Liver (tissue), 9 donors: ENCODE results near the gene PLD6. TPM values are rescaled to one million over a fixed set of nuclear protein-coding genes. Genes with fewer than 3 reads are reported as not detected.

Experiments
- DNase-seq: peaks from one replicate; pipeline ENCODE4 v3.0.0-alpha.2; 2017; ENCODE audit warnings: low spot score
- H3K27ac ChIP-seq, 2 donors: one replicate each; pipeline ENCODE4 v1.7.0; 2013; ENCODE audit warnings: inconsistent platforms in 2 of 2, low read length in 2 of 2, control low read depth in 1 of 2, low read depth in 1 of 2, mild to moderate bottlenecking in 1 of 2
- H3K27me3 ChIP-seq, 4 donors: one replicate each; pipeline versions ENCODE4 v1.6.1 to v1.7.0; 2013; ENCODE audit warnings: low read length in 3 of 4, inconsistent platforms in 1 of 4, mild to moderate bottlenecking in 1 of 4, moderate library complexity in 1 of 4; ENCODE audit not compliant: control insufficient read depth in 4 of 4, insufficient read depth in 4 of 4
- H3K36me3 ChIP-seq, 4 donors: one replicate each; pipeline versions ENCODE4 v1.6.1 to v1.7.0; 2013; ENCODE audit warnings: low read length in 3 of 4, mild to moderate bottlenecking in 3 of 4, low read depth in 1 of 4, moderate library complexity in 1 of 4; ENCODE audit not compliant: control insufficient read depth in 4 of 4, insufficient read depth in 3 of 4
- H3K4me1 ChIP-seq, 4 donors: one replicate each; pipeline versions ENCODE4 v1.6.1 to v1.7.0; 2013; ENCODE audit warnings: low read length in 3 of 4, mild to moderate bottlenecking in 3 of 4, moderate library complexity in 1 of 4; ENCODE audit not compliant: control insufficient read depth in 4 of 4, insufficient read depth in 4 of 4
- H3K4me3 ChIP-seq, 3 donors: one replicate each; pipeline versions ENCODE4 v1.6.1 to v1.7.0; 2013; ENCODE audit warnings: low read length in 3 of 3, control low read depth in 1 of 3, low read depth in 1 of 3, mild to moderate bottlenecking in 1 of 3
- H3K9ac ChIP-seq, 2 donors: one replicate each; pipeline ENCODE4 v1.7.0; 2013; ENCODE audit warnings: low read length in 2 of 2, mild to moderate bottlenecking in 2 of 2, moderate library complexity in 2 of 2, control low read depth in 1 of 2, low read depth in 1 of 2
- H3K9me3 ChIP-seq, 4 donors: one replicate each; pipeline versions ENCODE4 v1.6.1 to v1.7.0; 2013; ENCODE audit warnings: low read length in 3 of 4; ENCODE audit not compliant: control insufficient read depth in 4 of 4
- EGR1 ChIP-seq, 2 donors: IDR thresholded peaks; 2 replicates each; pipeline ENCODE4 v1.6.1; 2016 to 2018; ENCODE audit warnings: antibody characterized with exemption in 2 of 2, low read depth in 2 of 2
- FOXA1 ChIP-seq: IDR thresholded peaks from 2 replicates; pipeline ENCODE4 v1.6.1; 2016; ENCODE audit warnings: antibody characterized with exemption
- HNF4A ChIP-seq, 2 donors: conservative IDR thresholded peaks; 2 replicates each; pipeline ENCODE4 v1.6.1; 2016; ENCODE audit warnings: antibody characterized with exemption in 2 of 2, mild to moderate bottlenecking in 2 of 2
- HNF4G ChIP-seq: IDR thresholded peaks from 2 replicates; pipeline ENCODE4 v1.6.1; 2016; ENCODE audit warnings: antibody characterized with exemption
- JUND ChIP-seq, 2 donors: IDR thresholded peaks; 2 replicates each; pipeline ENCODE4 v1.6.1; 2016; ENCODE audit warnings: antibody characterized with exemption in 2 of 2
- NR2F2 ChIP-seq: IDR thresholded peaks from 2 replicates; pipeline ENCODE4 v1.6.1; 2016; ENCODE audit warnings: antibody characterized with exemption
- RAD21 ChIP-seq, 2 donors: IDR thresholded peaks; 2 replicates each; pipeline ENCODE4 v1.6.1; 2016; ENCODE audit warnings: antibody characterized with exemption in 2 of 2, mild to moderate bottlenecking in 2 of 2
- RXRA ChIP-seq, 2 donors: IDR thresholded peaks; 2 replicates each; pipeline ENCODE4 v1.6.1; 2017 to 2018; ENCODE audit warnings: antibody characterized with exemption in 2 of 2, mild to moderate bottlenecking in 1 of 2
- TAF1 ChIP-seq: conservative IDR thresholded peaks from 2 replicates; pipeline ENCODE4 v1.6.1; 2016; ENCODE audit warnings: antibody characterized with exemption, mild to moderate bottlenecking
- YY1 ChIP-seq: IDR thresholded peaks from 2 replicates; pipeline ENCODE4 v1.6.1; 2016; ENCODE audit warnings: antibody characterized with exemption, mild to moderate bottlenecking
- WGBS: extraction: QIAGEN DNeasy Blood & Tissue Kit; methylation state at CpG from one replicate; pipeline ENCODE4 v1.1.7; 2013; 5-methylcytosine and 5-hydroxymethylcytosine counted together
- polyA plus RNA-seq, 2 donors: library from polyadenylated mRNA; stranded (reverse) in 1 of 2; unstranded in 1 of 2; fragments of 200-250 nt in 1 of 2; fragments of >200 nt in 1 of 2; fragmentation: Nextera tagmentation in 1 of 2; extraction: Ambion mirVana in 1 of 2; gene quantifications; one replicate each; pipeline versions ENCODE4 v1.2.1 to v1.2.3, GENCODE V29; 2013 to 2015
- total RNA-seq, 2 donors: library from RNA; depleted of rRNA; stranded (reverse); fragments of >200 nt; gene quantifications; one replicate each; pipeline ENCODE4 v1.2.3, GENCODE V29; 2014
- TF ChIP-seq, protein P1 (sequence below): IDR thresholded peaks from 2 replicates; pipeline ENCODE4 v1.6.1; 2016; ENCODE audit warnings: antibody characterized with exemption, mild to moderate bottlenecking
- TF ChIP-seq, protein P2 (sequence below): fragments of 150-350 bp; IDR thresholded peaks from 2 replicates; pipeline ENCODE4 v1.5.1; 2017; ENCODE audit warnings: improper control_type of control experiment, low read depth, low read length; ENCODE audit not compliant: missing input control
- TF ChIP-seq, protein P3 (sequence below): IDR thresholded peaks from 2 replicates; pipeline ENCODE4 v1.6.1; 2016; ENCODE audit warnings: antibody characterized with exemption
- TF ChIP-seq, protein P4 (sequence below): IDR thresholded peaks from 2 replicates; pipeline ENCODE4 v1.6.1; 2016; ENCODE audit warnings: antibody characterized with exemption
- donor health status: healthy.
- donor health status: healthy.
- donor health status: healthy.
- donor health status: healthy.
- donor health status: healthy.

PLD6 gene
- total and polyA plus RNA-seq, 4 donors: 1.2 to 2.3 (median 1.5) TPM

DNA sequence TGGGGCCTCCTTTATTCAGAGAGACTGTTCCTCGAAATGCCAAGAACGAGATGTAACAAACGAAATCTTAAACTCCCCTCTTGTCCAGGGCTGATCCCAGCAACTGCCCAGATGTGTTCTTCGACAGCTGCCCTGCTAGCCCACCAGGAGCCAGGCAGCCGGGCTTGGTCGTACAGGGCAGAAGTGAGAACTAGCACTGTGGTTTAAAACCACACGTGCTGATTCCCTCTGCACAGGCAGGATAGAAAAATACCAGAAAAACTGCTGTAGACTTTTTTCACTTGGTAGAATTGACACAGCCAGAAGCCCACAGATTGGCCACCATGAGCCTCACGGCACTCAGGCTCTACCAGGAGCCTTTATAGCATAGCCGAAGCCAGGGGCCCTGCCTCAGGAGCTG, 33.1 kb downstream of the PLD6 start:
- no peak for TF ChIP-seq HNF4A (conservative IDR thresholded peaks at IDR 0.05)
- TF ChIP-seq, protein P1, sequence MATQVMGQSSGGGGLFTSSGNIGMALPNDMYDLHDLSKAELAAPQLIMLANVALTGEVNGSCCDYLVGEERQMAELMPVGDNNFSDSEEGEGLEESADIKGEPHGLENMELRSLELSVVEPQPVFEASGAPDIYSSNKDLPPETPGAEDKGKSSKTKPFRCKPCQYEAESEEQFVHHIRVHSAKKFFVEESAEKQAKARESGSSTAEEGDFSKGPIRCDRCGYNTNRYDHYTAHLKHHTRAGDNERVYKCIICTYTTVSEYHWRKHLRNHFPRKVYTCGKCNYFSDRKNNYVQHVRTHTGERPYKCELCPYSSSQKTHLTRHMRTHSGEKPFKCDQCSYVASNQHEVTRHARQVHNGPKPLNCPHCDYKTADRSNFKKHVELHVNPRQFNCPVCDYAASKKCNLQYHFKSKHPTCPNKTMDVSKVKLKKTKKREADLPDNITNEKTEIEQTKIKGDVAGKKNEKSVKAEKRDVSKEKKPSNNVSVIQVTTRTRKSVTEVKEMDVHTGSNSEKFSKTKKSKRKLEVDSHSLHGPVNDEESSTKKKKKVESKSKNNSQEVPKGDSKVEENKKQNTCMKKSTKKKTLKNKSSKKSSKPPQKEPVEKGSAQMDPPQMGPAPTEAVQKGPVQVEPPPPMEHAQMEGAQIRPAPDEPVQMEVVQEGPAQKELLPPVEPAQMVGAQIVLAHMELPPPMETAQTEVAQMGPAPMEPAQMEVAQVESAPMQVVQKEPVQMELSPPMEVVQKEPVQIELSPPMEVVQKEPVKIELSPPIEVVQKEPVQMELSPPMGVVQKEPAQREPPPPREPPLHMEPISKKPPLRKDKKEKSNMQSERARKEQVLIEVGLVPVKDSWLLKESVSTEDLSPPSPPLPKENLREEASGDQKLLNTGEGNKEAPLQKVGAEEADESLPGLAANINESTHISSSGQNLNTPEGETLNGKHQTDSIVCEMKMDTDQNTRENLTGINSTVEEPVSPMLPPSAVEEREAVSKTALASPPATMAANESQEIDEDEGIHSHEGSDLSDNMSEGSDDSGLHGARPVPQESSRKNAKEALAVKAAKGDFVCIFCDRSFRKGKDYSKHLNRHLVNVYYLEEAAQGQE: no peak
- no peak overlapping the region for H3K4me3 ChIP-seq
- no peaks in the 10 kb centered on the region for H3K9me3 ChIP-seq
- no peaks in the 10 kb centered on the region for H3K27me3 ChIP-seq
- no peak overlapping the region for H3K9ac ChIP-seq
- no peaks in the 10 kb centered on the region for H3K4me1 ChIP-seq
- DNase-seq: no peak
- H3K27ac ChIP-seq: no peak overlapping the region
- peaks cover 10 to 83% (median 46%) of the 10 kb centered on the region in 4 donors for H3K36me3 ChIP-seq
- 88% methylated on average over 9 of the region's 9 CpGs for WGBS

DNA sequence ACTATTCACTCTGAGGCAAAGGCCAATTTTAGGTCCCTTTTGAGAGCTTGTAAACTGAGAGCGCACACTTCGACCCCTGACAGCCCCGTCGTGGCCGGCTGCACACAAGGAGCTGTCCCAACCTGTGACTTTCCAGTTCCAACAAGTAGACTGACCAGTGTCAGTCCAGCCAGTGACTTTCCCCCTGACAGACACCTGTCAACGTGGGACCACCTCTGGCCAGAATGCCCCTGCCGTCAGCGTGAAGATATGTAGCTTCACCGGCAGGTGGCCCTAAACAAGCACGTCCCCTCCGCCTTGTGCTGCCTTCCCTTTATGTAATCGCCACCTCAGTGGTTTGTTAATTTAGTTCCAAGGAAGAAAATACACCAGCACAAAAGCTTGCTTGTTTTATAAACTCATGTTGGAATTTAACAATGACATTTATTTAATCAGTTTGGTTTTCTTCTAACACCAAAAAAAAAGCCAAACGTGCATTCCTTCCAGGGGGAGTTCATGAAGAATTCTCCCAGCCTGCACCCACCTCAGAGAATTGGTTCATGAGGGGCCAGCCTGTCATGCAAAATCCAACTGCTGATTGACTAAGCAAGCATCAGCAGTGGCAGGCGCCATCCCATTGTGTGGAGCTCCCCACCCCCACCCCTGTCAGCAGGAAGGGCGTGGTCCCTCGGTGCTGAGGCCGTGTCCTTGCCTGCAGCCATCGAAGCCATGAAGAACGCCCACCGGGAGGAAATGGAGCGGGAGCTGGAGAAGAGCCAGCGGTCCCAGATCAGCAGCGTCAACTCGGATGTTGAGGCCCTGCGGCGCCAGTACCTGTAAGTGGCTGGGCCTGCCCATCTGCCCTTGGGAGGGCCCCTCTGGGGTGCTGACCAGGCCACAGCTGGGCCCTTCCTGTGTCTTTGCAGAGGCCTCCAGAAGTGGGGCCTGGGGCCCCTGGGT, 33.9 kb downstream of the PLD6 start:
- no peak overlapping the region for H3K27ac ChIP-seq
- 84% methylated on average over 26 of the region's 26 CpGs for WGBS
- no peak for DNase-seq
- peaks cover 10 to 83% (median 44%) of the 10 kb centered on the region in 4 donors for H3K36me3 ChIP-seq
- no peaks in the 10 kb centered on the region for H3K9me3 ChIP-seq
- no peak overlapping the region for H3K4me3 ChIP-seq
- no peak overlapping the region for H3K9ac ChIP-seq
- no peaks in the 10 kb centered on the region for H3K4me1 ChIP-seq
- TF ChIP-seq, protein P1: no peak
- TF ChIP-seq, protein P2, sequence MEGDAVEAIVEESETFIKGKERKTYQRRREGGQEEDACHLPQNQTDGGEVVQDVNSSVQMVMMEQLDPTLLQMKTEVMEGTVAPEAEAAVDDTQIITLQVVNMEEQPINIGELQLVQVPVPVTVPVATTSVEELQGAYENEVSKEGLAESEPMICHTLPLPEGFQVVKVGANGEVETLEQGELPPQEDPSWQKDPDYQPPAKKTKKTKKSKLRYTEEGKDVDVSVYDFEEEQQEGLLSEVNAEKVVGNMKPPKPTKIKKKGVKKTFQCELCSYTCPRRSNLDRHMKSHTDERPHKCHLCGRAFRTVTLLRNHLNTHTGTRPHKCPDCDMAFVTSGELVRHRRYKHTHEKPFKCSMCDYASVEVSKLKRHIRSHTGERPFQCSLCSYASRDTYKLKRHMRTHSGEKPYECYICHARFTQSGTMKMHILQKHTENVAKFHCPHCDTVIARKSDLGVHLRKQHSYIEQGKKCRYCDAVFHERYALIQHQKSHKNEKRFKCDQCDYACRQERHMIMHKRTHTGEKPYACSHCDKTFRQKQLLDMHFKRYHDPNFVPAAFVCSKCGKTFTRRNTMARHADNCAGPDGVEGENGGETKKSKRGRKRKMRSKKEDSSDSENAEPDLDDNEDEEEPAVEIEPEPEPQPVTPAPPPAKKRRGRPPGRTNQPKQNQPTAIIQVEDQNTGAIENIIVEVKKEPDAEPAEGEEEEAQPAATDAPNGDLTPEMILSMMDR: no peak
- TF ChIP-seq FOXA1: no peak
- TF ChIP-seq, protein P3, sequence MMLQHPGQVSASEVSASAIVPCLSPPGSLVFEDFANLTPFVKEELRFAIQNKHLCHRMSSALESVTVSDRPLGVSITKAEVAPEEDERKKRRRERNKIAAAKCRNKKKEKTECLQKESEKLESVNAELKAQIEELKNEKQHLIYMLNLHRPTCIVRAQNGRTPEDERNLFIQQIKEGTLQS: no peak
- no peak for TF ChIP-seq RAD21 (IDR thresholded peaks at IDR 0.05)
- no peak for TF ChIP-seq JUND (IDR thresholded peaks at IDR 0.05)
- no peak for TF ChIP-seq RXRA (IDR thresholded peaks at IDR 0.05)
- TF ChIP-seq, protein P4, sequence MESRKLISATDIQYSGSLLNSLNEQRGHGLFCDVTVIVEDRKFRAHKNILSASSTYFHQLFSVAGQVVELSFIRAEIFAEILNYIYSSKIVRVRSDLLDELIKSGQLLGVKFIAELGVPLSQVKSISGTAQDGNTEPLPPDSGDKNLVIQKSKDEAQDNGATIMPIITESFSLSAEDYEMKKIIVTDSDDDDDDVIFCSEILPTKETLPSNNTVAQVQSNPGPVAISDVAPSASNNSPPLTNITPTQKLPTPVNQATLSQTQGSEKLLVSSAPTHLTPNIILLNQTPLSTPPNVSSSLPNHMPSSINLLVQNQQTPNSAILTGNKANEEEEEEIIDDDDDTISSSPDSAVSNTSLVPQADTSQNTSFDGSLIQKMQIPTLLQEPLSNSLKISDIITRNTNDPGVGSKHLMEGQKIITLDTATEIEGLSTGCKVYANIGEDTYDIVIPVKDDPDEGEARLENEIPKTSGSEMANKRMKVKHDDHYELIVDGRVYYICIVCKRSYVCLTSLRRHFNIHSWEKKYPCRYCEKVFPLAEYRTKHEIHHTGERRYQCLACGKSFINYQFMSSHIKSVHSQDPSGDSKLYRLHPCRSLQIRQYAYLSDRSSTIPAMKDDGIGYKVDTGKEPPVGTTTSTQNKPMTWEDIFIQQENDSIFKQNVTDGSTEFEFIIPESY: no peak
- TF ChIP-seq YY1: no peak
- no peak for TF ChIP-seq EGR1 (IDR thresholded peaks at IDR 0.05; ENCODE audit: low read depth in 2 of 2)
- no peak for TF ChIP-seq HNF4G
- no peak for TF ChIP-seq TAF1
- no peak for TF ChIP-seq NR2F2
- H3K27me3 ChIP-seq: no peaks in the 10 kb centered on the region
